SK-N-MC (cell line): ENCODE data around the gene EGFR.

Experiments used
- DNase-seq: peaks from one replicate; pipeline ENCODE4 v3.0.0-alpha.2; 2011; ENCODE audit warnings: low read depth, low spot score
- H3K27ac ChIP-seq: fragments of 200-600 bp; sonication (generic); 2 replicates; pipeline ENCODE4 v1.5.1; 2016; ENCODE audit warnings: mixed run types
- H3K36me3 ChIP-seq: fragments of 200-600 bp; sonication (generic); 2 replicates; pipeline ENCODE4 v1.6.1; 2017; ENCODE audit warnings: antibody characterized with exemption, low read length, mixed read lengths; ENCODE audit not compliant: insufficient read depth
- H3K4me3 ChIP-seq: fragments of 200-600 bp; sonication (generic); 2 replicates; pipeline ENCODE4 v1.5.1; 2016
- H3K9ac ChIP-seq: fragments of 200-600 bp; sonication (generic); 2 replicates; pipeline ENCODE4 v1.8.0; 2017; ENCODE audit warnings: mixed run types, mixed read lengths; ENCODE audit not compliant: insufficient read length
- H3K9me3 ChIP-seq: fragments of 200-600 bp; sonication (generic); 2 replicates; pipeline ENCODE4 v1.6.1; 2017; ENCODE audit warnings: low read depth, mild to moderate bottlenecking, antibody characterized with exemption, low read length, moderate library complexity, mixed read lengths
- EZH2 ChIP-seq: fragments of 200-600 bp; sonication (generic); IDR thresholded peaks from one replicate; pipeline ENCODE4 v1.6.1; 2017; ENCODE audit warnings: antibody characterized with exemption
- FOXP2 ChIP-seq: optimal IDR thresholded peaks from 2 replicates; pipeline ENCODE3; 2011; ENCODE audit warnings: mild to moderate bottlenecking, moderate library complexity; ENCODE audit not compliant: insufficient read depth; ENCODE audit errors: extremely low read length, control extremely low read depth
- POLR2AphosphoS5 ChIP-seq: IDR thresholded peaks from 2 replicates; pipeline ENCODE4 v1.6.1; 2012; ENCODE audit warnings: mild to moderate bottlenecking, low read depth, low read length, borderline replicate concordance

The EGFR gene

GRCh38 chr7:55101359-55101758, 82.5 kb downstream of the EGFR start:
- Histone ChIP-seq H3K9me3 (no peaks in the 10 kb centered on the region), H3K9ac (no peak overlapping the region), H3K36me3 (no peaks in the 10 kb centered on the region), H3K27ac (no peak overlapping the region), H3K4me3 (no peak overlapping the region)
- no peak for DNase-seq
- no peak for TF ChIP-seq FOXP2
- no peak for TF ChIP-seq EZH2
- TF ChIP-seq POLR2AphosphoS5, result no peak

GRCh38 chr7:55104123-55104522, 85.3 kb downstream of the EGFR start:
- Histone ChIP-seq H3K9ac (no peak overlapping the region), H3K36me3 (no peaks in the 10 kb centered on the region), H3K4me3 (no peak overlapping the region), H3K27ac (no peak overlapping the region), H3K9me3 (no peaks in the 10 kb centered on the region)
- TF ChIP-seq FOXP2, result no peak
- no peak for TF ChIP-seq EZH2
- no peak for TF ChIP-seq POLR2AphosphoS5
- no peak for DNase-seq

- Histone ChIP-seq H3K27ac (no peak overlapping the region), H3K9me3 (no peaks in the 10 kb centered on the region), H3K9ac (no peak overlapping the region), H3K36me3 (no peaks in the 10 kb centered on the region), H3K4me3 (no peak overlapping the region)
- no peak for TF ChIP-seq FOXP2
- no peak for TF ChIP-seq POLR2AphosphoS5
- no peak for DNase-seq
Measured at GRCh38 chr7:55104712-55105433, 86.1 kb downstream of the EGFR start.

- no peak for TF ChIP-seq EZH2
- TF ChIP-seq FOXP2, result no peak
- no peak for TF ChIP-seq POLR2AphosphoS5
- Histone ChIP-seq H3K36me3 (no peaks in the 10 kb centered on the region), H3K4me3 (no peak overlapping the region), H3K27ac (no peak overlapping the region), H3K9me3 (no peaks in the 10 kb centered on the region), H3K9ac (no peak overlapping the region)
- DNase-seq, result no peak
Measured at GRCh38 chr7:55105952-55106351, 87.1 kb downstream of the EGFR start.

- no peaks in the 10 kb centered on the region for H3K9me3 ChIP-seq
- H3K36me3 ChIP-seq, result no peaks in the 10 kb centered on the region
- TF ChIP-seq EZH2 (no peak), POLR2AphosphoS5 (no peak), FOXP2 (no peak)
- H3K9ac ChIP-seq, result no peak overlapping the region
- no peak overlapping the region for H3K27ac ChIP-seq
- H3K4me3 ChIP-seq, result no peak overlapping the region
- no peak for DNase-seq
Measured at GRCh38 chr7:55107946-55108345, 89.1 kb downstream of the EGFR start.

GRCh38 chr7:55108401-55108800, 89.6 kb downstream of the EGFR start:
- TF ChIP-seq EZH2 (no peak), FOXP2 (no peak), POLR2AphosphoS5 (no peak)
- no peak overlapping the region for H3K4me3 ChIP-seq
- H3K36me3 ChIP-seq, result no peaks in the 10 kb centered on the region
- H3K9me3 ChIP-seq, result no peaks in the 10 kb centered on the region
- H3K27ac ChIP-seq, result no peak overlapping the region
- no peak for DNase-seq
- no peak overlapping the region for H3K9ac ChIP-seq

GRCh38 chr7:55108818-55109217, 90.0 kb downstream of the EGFR start:
- H3K4me3 ChIP-seq, result no peak overlapping the region
- H3K9me3 ChIP-seq, result no peaks in the 10 kb centered on the region
- no peak for DNase-seq
- H3K36me3 ChIP-seq, result no peaks in the 10 kb centered on the region
- TF ChIP-seq EZH2 (no peak), FOXP2 (no peak), POLR2AphosphoS5 (no peak)
- H3K9ac ChIP-seq, result no peak overlapping the region
- H3K27ac ChIP-seq, result no peak overlapping the region

- Histone ChIP-seq H3K9ac (no peak overlapping the region), H3K27ac (no peak overlapping the region), H3K36me3 (no peaks in the 10 kb centered on the region), H3K9me3 (no peaks in the 10 kb centered on the region), H3K4me3 (no peak overlapping the region)
- DNase-seq, result no peak
- TF ChIP-seq POLR2AphosphoS5 (no peak), FOXP2 (no peak), EZH2 (no peak)
Measured at GRCh38 chr7:55109404-55110167, 90.8 kb downstream of the EGFR start.
